ENCODE data around the gene ANKRD12.

DNA sequence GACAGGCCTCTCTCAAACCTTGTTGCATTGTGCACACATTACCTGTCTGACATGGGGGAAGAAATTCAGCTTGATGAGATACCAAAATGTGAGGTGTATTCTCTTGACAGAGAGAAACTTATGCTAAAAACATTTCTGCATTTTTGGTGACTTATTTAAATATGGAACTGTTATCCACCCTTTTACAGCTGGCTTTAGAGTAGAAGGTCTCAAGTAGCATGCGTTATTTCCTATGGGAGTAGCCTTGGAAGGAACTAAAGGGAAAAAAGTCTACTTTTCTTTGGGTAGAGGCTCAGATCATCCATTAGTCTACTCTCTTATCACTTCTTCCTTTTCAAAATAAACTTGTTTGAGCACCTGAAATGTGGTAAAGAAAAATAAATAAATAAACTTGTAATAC is 141.4 kb downstream of the ANKRD12 start:
- TF ChIP-seq, protein P1, sequence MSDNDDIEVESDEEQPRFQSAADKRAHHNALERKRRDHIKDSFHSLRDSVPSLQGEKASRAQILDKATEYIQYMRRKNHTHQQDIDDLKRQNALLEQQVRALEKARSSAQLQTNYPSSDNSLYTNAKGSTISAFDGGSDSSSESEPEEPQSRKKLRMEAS (IDR thresholded peaks at IDR 0.05) = no peak
- TF ChIP-seq, protein P2, sequence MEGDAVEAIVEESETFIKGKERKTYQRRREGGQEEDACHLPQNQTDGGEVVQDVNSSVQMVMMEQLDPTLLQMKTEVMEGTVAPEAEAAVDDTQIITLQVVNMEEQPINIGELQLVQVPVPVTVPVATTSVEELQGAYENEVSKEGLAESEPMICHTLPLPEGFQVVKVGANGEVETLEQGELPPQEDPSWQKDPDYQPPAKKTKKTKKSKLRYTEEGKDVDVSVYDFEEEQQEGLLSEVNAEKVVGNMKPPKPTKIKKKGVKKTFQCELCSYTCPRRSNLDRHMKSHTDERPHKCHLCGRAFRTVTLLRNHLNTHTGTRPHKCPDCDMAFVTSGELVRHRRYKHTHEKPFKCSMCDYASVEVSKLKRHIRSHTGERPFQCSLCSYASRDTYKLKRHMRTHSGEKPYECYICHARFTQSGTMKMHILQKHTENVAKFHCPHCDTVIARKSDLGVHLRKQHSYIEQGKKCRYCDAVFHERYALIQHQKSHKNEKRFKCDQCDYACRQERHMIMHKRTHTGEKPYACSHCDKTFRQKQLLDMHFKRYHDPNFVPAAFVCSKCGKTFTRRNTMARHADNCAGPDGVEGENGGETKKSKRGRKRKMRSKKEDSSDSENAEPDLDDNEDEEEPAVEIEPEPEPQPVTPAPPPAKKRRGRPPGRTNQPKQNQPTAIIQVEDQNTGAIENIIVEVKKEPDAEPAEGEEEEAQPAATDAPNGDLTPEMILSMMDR (IDR thresholded peaks at IDR 0.05 in 2 of 3, conservative IDR thresholded peaks at IDR 0.05 in 1 of 3; ENCODE audit: borderline replicate concordance in 1 of 3, insufficient read depth in 1 of 3, low read depth in 2 of 3, low read length in 2 of 3) = no peak
- TF ChIP-seq POLR2A (IDR thresholded peaks at IDR 0.05; ENCODE audit: borderline replicate concordance, extremely low read depth, insufficient read depth, insufficient read length) (no peak), CEBPB (IDR thresholded peaks at IDR 0.05; ENCODE audit: low read depth) (no peak)
